Right lobe of liver (tissue), 6 donors: ENCODE results near the gene PTN. TPM values are rescaled to one million over a fixed set of nuclear protein-coding genes. Genes with fewer than 3 reads are reported as not detected.

Experiments used
- ATAC-seq, 4 donors: fragments of 200-7000 bp; cut with Tn5 transposase; one replicate each; pipeline ENCODE4 v1.9.1; 2020; ENCODE audit warnings: mild to moderate bottlenecking in 4 of 4, moderate library complexity in 4 of 4
- DNase-seq, 3 donors: peaks; one replicate each; pipeline ENCODE4 v3.0.0-alpha.2; 2020
- H3K27ac ChIP-seq, 3 donors: fragments of 200-600 bp; one replicate each; pipeline ENCODE4 v1.8.0; 2022
- H3K27me3 ChIP-seq, 2 donors: fragments of 200-600 bp; one replicate each; pipeline ENCODE4 v1.8.0; 2022
- H3K36me3 ChIP-seq, 4 donors: fragments of 200-600 bp; sonication (generic) in 1 of 4; one replicate each; pipeline versions ENCODE4 v1.5.1 to v1.8.0; 2017 to 2022; ENCODE audit warnings: control low read depth in 1 of 4
- H3K4me1 ChIP-seq, 4 donors: fragments of 200-600 bp; sonication (generic) in 1 of 4; one replicate each; pipeline versions ENCODE4 v1.5.1 to v1.8.0; 2017 to 2022; ENCODE audit warnings: control low read depth in 1 of 4
- H3K4me3 ChIP-seq, 3 donors: fragments of 200-600 bp; one replicate each; pipeline ENCODE4 v1.8.0; 2022
- H3K9me3 ChIP-seq, 4 donors: fragments of 200-600 bp; sonication (generic) in 1 of 4; one replicate each; pipeline versions ENCODE4 v1.5.1 to v1.8.0; 2017 to 2022; ENCODE audit warnings: control low read depth in 1 of 4
- CTCF ChIP-seq, 4 donors: fragments of 200-600 bp in 3 of 4; fragments of 450-650 bp in 1 of 4; IDR thresholded peaks; one replicate each; pipeline versions ENCODE4 v1.5.1 to v1.8.0; 2016 to 2022; ENCODE audit warnings: antibody characterized with exemption in 4 of 4, mild to moderate bottlenecking in 2 of 4
- POLR2A ChIP-seq: fragments of 450-650 bp; IDR thresholded peaks from one replicate; pipeline ENCODE4 v1.6.1; 2017; ENCODE audit warnings: antibody characterized with exemption, mild to moderate bottlenecking
- WGBS: methylation state at CpG from one replicate; pipeline ENCODE4 v1.1.6; 2018; ENCODE audit warnings: low coverage, low lambda C conversion rate; ENCODE audit not compliant: insufficient coverage; ENCODE audit errors: missing lambda C conversion rate; 5-methylcytosine and 5-hydroxymethylcytosine counted together
- intact Hi-C, 2 donors: fragments of 100-400 bp; cut with DNase I; formaldehyde crosslinking; loops; one replicate each; pipeline versions ENCODE4 v1.11.2 to v1.14.1; 2022
- total RNA-seq, 6 experiments: library from RNA; depleted of rRNA in 2 of 6; stranded (reverse); fragments of >200 nt in 2 of 6; fragmentation: NEBNext Ultra II Directional in 3 of 6; extraction: Animal tissue kit (Norgen Biotek cat#: 25700) in 3 of 6; gene quantifications; one replicate each; pipeline versions ENCODE4 v1.1.0 to v1.2.4, GENCODE V29; 2016 to 2023
- donor health status: DM: no; HTN: yes; CAD: no.
- donor health status: DM: no; HTN: no; CAD: no.
- donor health status: DM: no; HTN: no; CAD: no.
- donor health status: DM: no; HTN: yes; CAD: no.
- donor health status: DM: no; HTN: yes; CAD: no.

PTN gene
- total RNA-seq, 6 experiments from 2014 or later = 0.31 to 1.7 (median 0.89) TPM

DNA sequence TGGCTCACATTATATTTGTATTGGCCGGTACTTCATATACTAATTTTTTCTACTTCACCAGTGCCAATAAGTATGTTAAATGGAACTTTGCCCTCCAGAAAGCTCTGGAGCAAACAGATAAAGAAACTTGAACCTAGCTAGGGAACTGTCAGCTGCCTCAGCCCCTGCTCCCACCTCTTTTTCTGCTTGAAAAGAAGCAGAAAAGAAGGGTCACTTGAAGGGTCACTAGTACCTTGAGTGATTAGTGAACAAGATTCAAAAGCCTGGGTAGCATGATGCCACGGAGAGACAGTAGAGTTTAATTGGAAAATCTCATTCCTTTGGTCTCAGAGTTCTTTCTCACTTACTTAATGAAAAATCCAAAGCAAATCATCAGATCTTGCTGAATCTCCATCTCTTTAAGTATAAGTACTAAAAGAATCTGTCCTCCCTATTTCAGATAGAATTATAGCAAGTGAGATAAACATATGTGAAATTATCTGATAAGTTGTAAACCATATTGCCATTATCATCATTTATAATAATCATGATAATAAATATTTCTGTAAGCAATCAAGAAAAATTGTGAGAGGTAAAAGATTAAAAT lies 47.7 kb downstream of the PTN start:
- DNase-seq (no peak), ATAC-seq (no peak)
- Histone ChIP-seq H3K9me3 (no peaks in the 10 kb centered on the region), H3K4me1 (peaks cover 0 to 23% (median 6%) of the 10 kb centered on the region in 4 donors), H3K4me3 (no peak overlapping the region), H3K36me3 (no peaks in the 10 kb centered on the region), H3K27me3 (no peaks in the 10 kb centered on the region), H3K27ac (no peak overlapping the region)
- intact Hi-C loops = no loop called here
- WGBS = 75% methylated on average over 2 of the region's 2 CpGs
- no peak for TF ChIP-seq CTCF (IDR thresholded peaks at IDR 0.05)
- TF ChIP-seq POLR2A = no peak

DNA sequence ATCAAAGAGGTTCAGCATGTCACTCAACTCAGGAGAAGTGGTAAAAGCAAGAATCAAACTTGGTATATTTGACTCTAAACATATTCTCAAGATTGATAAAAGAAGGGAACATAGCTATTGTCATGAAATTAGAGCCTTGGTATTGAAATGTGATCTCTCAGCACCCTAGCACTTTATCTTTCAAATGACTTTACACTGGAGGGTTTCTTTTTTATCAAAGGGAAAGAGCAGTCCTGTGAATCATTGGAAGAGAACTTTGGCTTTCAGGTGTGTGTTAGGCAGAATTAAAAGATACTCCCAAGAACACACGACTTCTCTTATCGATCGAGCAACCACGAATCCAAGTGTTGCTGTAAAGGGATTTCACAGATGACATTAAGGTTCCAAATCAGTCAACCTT lies 54.4 kb downstream of the PTN start:
- no peaks in the 10 kb centered on the region for H3K9me3 ChIP-seq
- intact Hi-C loops = no loop called here

DNA sequence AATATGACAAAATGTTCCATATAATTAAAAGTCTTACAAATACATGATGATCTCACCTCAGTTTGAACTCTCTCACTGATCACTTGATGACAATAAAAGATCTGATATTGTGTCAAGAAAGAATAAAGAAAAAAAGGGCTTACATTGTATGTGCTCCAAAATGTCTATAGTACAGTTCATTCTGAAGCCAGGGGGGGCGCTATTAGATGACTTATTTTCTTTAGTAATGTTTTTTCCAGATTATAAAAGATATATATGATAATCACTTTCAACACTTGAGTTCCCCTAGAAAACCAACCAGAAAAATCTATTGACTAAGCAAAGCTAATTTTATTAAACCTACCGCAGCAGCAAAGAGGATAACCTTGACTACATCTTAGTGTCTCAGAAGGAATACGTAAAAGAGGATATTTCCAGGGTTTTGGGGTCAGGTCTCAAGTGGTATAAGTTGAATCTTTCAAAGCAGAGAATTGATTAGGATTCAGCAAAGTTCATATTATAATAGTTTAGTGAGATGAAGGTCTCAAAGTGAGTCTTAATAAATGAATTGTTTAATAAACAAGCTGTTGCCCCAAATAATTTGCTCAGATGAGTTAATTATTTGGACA lies 55.8 kb downstream of the PTN start:
- Histone ChIP-seq H3K9me3 (no peaks in the 10 kb centered on the region), H3K4me3 (no peak overlapping the region), H3K36me3 (no peaks in the 10 kb centered on the region), H3K27ac (no peak overlapping the region), H3K27me3 (no peaks in the 10 kb centered on the region), H3K4me1 (no peaks in the 10 kb centered on the region)
- intact Hi-C loops = no loop called here
- ATAC-seq (no peak), DNase-seq (no peak)
- 63% methylated on average over 3 of the region's 3 CpGs for WGBS
- TF ChIP-seq POLR2A (no peak), CTCF (IDR thresholded peaks at IDR 0.05) (peak in 3 of 4 donors; percentile 6 to 31 (median 23))

More for the DNA sequence above, 54.4 kb downstream of the PTN start:
- no peak for DNase-seq
- H3K36me3 ChIP-seq = no peaks in the 10 kb centered on the region
- TF ChIP-seq CTCF (IDR thresholded peaks at IDR 0.05) = no peak
- TF ChIP-seq POLR2A = no peak
- no peak overlapping the region for H3K4me3 ChIP-seq
- H3K4me1 ChIP-seq = no peaks in the 10 kb centered on the region
- 65% methylated on average over 4 of the region's 4 CpGs for WGBS
- ATAC-seq = no peak
- H3K27ac ChIP-seq = no peak overlapping the region
- H3K27me3 ChIP-seq = no peaks in the 10 kb centered on the region

GRCh38 chr7:137283153-137283552 lies 60.4 kb downstream of the PTN start:
- WGBS = 69% methylated on average over 6 of the region's 6 CpGs

More at GRCh38 chr7:137283153-137283552, 60.4 kb downstream of the PTN start:
- H3K4me1 ChIP-seq = no peaks in the 10 kb centered on the region
- ATAC-seq (no peak), DNase-seq (no peak)
- no peaks in the 10 kb centered on the region for H3K9me3 ChIP-seq
- H3K27me3 ChIP-seq = no peaks in the 10 kb centered on the region
- TF ChIP-seq POLR2A = no peak
- no peak for TF ChIP-seq CTCF (IDR thresholded peaks at IDR 0.05)
- no peaks in the 10 kb centered on the region for H3K36me3 ChIP-seq
- intact Hi-C loops = no loop called here
- H3K27ac ChIP-seq = no peak overlapping the region
- no peak overlapping the region for H3K4me3 ChIP-seq
